SU-DHL-6 (cell line): ENCODE results near the gene GOLPH3.

ENCODE experiments used
- CTCF ChIP-seq: fragments of 200-600 bp; sonication (generic); IDR thresholded peaks from one replicate; pipeline ENCODE4 v1.5.1; 2017; ENCODE audit warnings: antibody characterized with exemption, mild to moderate bottlenecking, low read length, moderate library complexity; ENCODE audit not compliant: insufficient read depth, poor library complexity, severe bottlenecking
- EZH2phosphoT487 ChIP-seq: fragments of 200-600 bp; sonication (generic), shearing (Covaris generic); conservative IDR thresholded peaks from 2 replicates; pipeline ENCODE4 v1.6.1; 2018; ENCODE audit warnings: mild to moderate bottlenecking, antibody characterized with exemption, low read length, moderate library complexity, mixed read lengths

- no peak for TF ChIP-seq CTCF
- TF ChIP-seq EZH2phosphoT487 = no peak
Observed at GRCh38 chr5:32100230-32100629, 73.9 kb downstream of the GOLPH3 start.
